HG03460 (cell line): Measurements from ENCODE around the gene BSPRY.

Experiments
- ATAC-seq: cut with Tn5 transposase; IDR thresholded peaks from one replicate; pipeline ENCODE4 v1.9.1; 2021; ENCODE audit not compliant: unreplicated experiment

BSPRY gene

GRCh38 chr9:113349445-113350094, at the start of gene BSPRY:
BSPRY (plus strand) TSS chr9:113349541; CDS start chr9:113349580, 39 bp downstream.
- ATAC-seq: peak; percentile 38

- no peak for ATAC-seq
These were observed 49.5 kb upstream of the BSPRY start for GRCh38 chr9:113299800-113300292.

- ATAC-seq: no peak
These were observed 47.8 kb upstream of the BSPRY start for GRCh38 chr9:113301548-113301947.

GRCh38 chr9:113302792-113303418, 46.4 kb upstream of the BSPRY start, which contains the start of gene RNF183:
RNF183 (minus strand) TSS chr9:113303376; CDS start chr9:113298184, 5,192 bp downstream.
- no peak for ATAC-seq

- no peak for ATAC-seq
These were observed 42.8 kb upstream of the BSPRY start for GRCh38 chr9:113306566-113306965.

GRCh38 chr9:113307396-113307975, 41.9 kb upstream of the BSPRY start:
- no peak for ATAC-seq

GRCh38 chr9:113309204-113309813, 40.0 kb upstream of the BSPRY start:
- no peak for ATAC-seq

GRCh38 chr9:113310538-113310937, 38.8 kb upstream of the BSPRY start:
- ATAC-seq: no peak

GRCh38 chr9:113311961-113312360, 37.4 kb upstream of the BSPRY start:
- ATAC-seq: no peak

- ATAC-seq: no peak
These were observed 36.1 kb upstream of the BSPRY start for GRCh38 chr9:113313261-113313660.

- ATAC-seq: no peak
These were observed 34.1 kb upstream of the BSPRY start for GRCh38 chr9:113315231-113315630.

GRCh38 chr9:113316030-113316429, 33.3 kb upstream of the BSPRY start:
- ATAC-seq: no peak

GRCh38 chr9:113317777-113318176, 31.6 kb upstream of the BSPRY start:
- ATAC-seq: no peak

- no peak for ATAC-seq
These were observed 30.3 kb upstream of the BSPRY start for GRCh38 chr9:113319054-113319453.

- ATAC-seq: no peak
These were observed 29.3 kb upstream of the BSPRY start for GRCh38 chr9:113320051-113320450.

GRCh38 chr9:113322671-113323070, 26.7 kb upstream of the BSPRY start:
- no peak for ATAC-seq

GRCh38 chr9:113326230-113326629, 23.1 kb upstream of the BSPRY start:
- ATAC-seq: no peak

GRCh38 chr9:113328045-113328782, 21.1 kb upstream of the BSPRY start:
- no peak for ATAC-seq

- ATAC-seq: no peak
These were observed 17.6 kb upstream of the BSPRY start for GRCh38 chr9:113331780-113332179.

- no peak for ATAC-seq
These were observed 11.6 kb upstream of the BSPRY start for GRCh38 chr9:113337714-113338113.
